Fibroblast of lung (primary cell): ENCODE results near the gene PLEKHG1. TPM values are rescaled to one million over a fixed set of nuclear protein-coding genes. Genes with fewer than 3 reads are reported as not detected.
A peak's percentile ranks its signal among the peaks of the same experiment; 100 is the strongest.

Experiments used
- DNase-seq, 2 donors: peaks; one replicate each; pipeline versions ENCODE4 v3.0.0 to v3.0.0-alpha.2; 2010; ENCODE audit warnings: low read depth in 2 of 2
- H2AFZ ChIP-seq: 2 replicates; pipeline ENCODE4 v1.5.1; 2012; ENCODE audit warnings: low read length, control low read depth, inconsistent platforms
- H3K27ac ChIP-seq: 2 replicates; pipeline ENCODE4 v1.5.1; 2011; ENCODE audit warnings: low read length, control low read depth; ENCODE audit not compliant: insufficient read depth
- H3K27me3 ChIP-seq: 2 replicates; pipeline ENCODE4 v1.5.1; 2011; ENCODE audit warnings: mild to moderate bottlenecking, low read length; ENCODE audit not compliant: control insufficient read depth, insufficient read depth
- H3K36me3 ChIP-seq: 2 replicates; pipeline ENCODE4 v1.5.1; 2011; ENCODE audit warnings: low read length; ENCODE audit not compliant: control insufficient read depth, insufficient read depth
- H3K4me1 ChIP-seq: 2 replicates; pipeline ENCODE4 v1.5.1; 2011; ENCODE audit warnings: low read length; ENCODE audit not compliant: control insufficient read depth, insufficient read depth; ENCODE audit errors: extremely low read depth
- H3K4me2 ChIP-seq: 2 replicates; pipeline ENCODE4 v1.5.1; 2011; ENCODE audit warnings: low read length, control low read depth; ENCODE audit not compliant: insufficient read depth; ENCODE audit errors: extremely low read depth
- H3K4me3 ChIP-seq, 4 experiments: fragments of 200-600 bp in 1 of 4; sonication (generic) in 1 of 4; replicated peaks in 1 of 4; 2 replicates each; pipeline ENCODE4 v1.5.1; 2011 to 2016; ENCODE audit warnings: low read length in 4 of 4, low read depth in 3 of 4, mild to moderate bottlenecking in 3 of 4, control low read depth in 2 of 4, inconsistent platforms in 1 of 4, mixed read lengths in 1 of 4; ENCODE audit not compliant: insufficient read depth in 1 of 4; ENCODE audit errors: control extremely low read depth in 1 of 4
- H3K79me2 ChIP-seq: 2 replicates; pipeline ENCODE4 v1.5.1; 2012; ENCODE audit warnings: mild to moderate bottlenecking, low read length, inconsistent platforms; ENCODE audit not compliant: control insufficient read depth, insufficient read depth
- H3K9ac ChIP-seq: 2 replicates; pipeline ENCODE4 v1.5.1; 2011; ENCODE audit warnings: mild to moderate bottlenecking, low read length, control low read depth; ENCODE audit not compliant: insufficient read depth
- H3K9me3 ChIP-seq: 2 replicates; pipeline ENCODE4 v1.5.1; 2012; ENCODE audit warnings: low read depth, low read length; ENCODE audit not compliant: control insufficient read depth, insufficient read depth
- H4K20me1 ChIP-seq: 2 replicates; pipeline ENCODE4 v1.5.1; 2011; ENCODE audit warnings: low read length; ENCODE audit not compliant: control insufficient read depth, insufficient read depth; ENCODE audit errors: extremely low read depth
- CTCF ChIP-seq, 2 donors: IDR thresholded peaks in 1 of 2; conservative IDR thresholded peaks in 1 of 2; 1 replicate in 1 of 2; 2 replicates in 1 of 2; pipeline ENCODE4 v1.5.1; 2011 to 2012; ENCODE audit warnings: low read length in 2 of 2, control low read depth in 1 of 2, inconsistent platforms in 1 of 2, low read depth in 1 of 2, mild to moderate bottlenecking in 1 of 2
- EZH2 ChIP-seq: IDR thresholded peaks from 2 replicates; pipeline ENCODE4 v1.5.1; 2012; ENCODE audit warnings: low read length, control low read depth, mild to moderate bottlenecking; ENCODE audit errors: missing control alignments
- polyA plus RNA-seq, 2 donors: library from polyadenylated mRNA; depleted of rRNA in 1 of 2; stranded (reverse) in 1 of 2; unstranded in 1 of 2; fragments of >200 nt; gene quantifications; 2 replicates each; pipeline ENCODE4 v1.2.1, GENCODE V29; 2011 to 2012; ENCODE audit warnings: missing spikeins in 1 of 2
- total RNA-seq: library from RNA; depleted of rRNA; stranded (reverse); fragments of >200 nt; gene quantifications from 2 replicates; pipeline ENCODE4 v1.2.1, GENCODE V29; 2014

The PLEKHG1 gene
- total and polyA plus RNA-seq, 2 donors (not counting 1 experiment from before 2014, with no cell fraction given) = 0.30 to 12.7 TPM

- Histone ChIP-seq H3K4me1 (no peaks in the 10 kb centered on the region), H3K4me2 (no peak overlapping the region)
Measured at GRCh38 chr6:150568560-150568959, 31.1 kb upstream of the PLEKHG1 start.

GRCh38 chr6:150569161-150569560 lies 30.5 kb upstream of the PLEKHG1 start:
- Histone ChIP-seq H3K4me2 (no peak overlapping the region), H3K79me2 (no peaks in the 10 kb centered on the region)
- TF ChIP-seq CTCF (conservative IDR thresholded peaks at IDR 0.05 in 1 of 2, IDR thresholded peaks at IDR 0.05 in 1 of 2; ENCODE audit: low read depth in 1 of 2, low read length in 2 of 2) (no peak), EZH2 (no peak)

More at GRCh38 chr6:150568560-150568959, 31.1 kb upstream of the PLEKHG1 start:
- no peak overlapping the region for H2AFZ ChIP-seq
- H3K4me3 ChIP-seq = no peak overlapping the region
- H3K9ac ChIP-seq = no peak overlapping the region
- no peaks in the 10 kb centered on the region for H4K20me1 ChIP-seq
- H3K9me3 ChIP-seq = no peaks in the 10 kb centered on the region
- DNase-seq = no peak
- H3K79me2 ChIP-seq = no peaks in the 10 kb centered on the region
- no peaks in the 10 kb centered on the region for H3K36me3 ChIP-seq
- TF ChIP-seq EZH2 (no peak), CTCF (conservative IDR thresholded peaks at IDR 0.05 in 1 of 2, IDR thresholded peaks at IDR 0.05 in 1 of 2; ENCODE audit: low read depth in 1 of 2, low read length in 2 of 2) (no peak)
- H3K27me3 ChIP-seq = no peaks in the 10 kb centered on the region
- H3K27ac ChIP-seq = no peak overlapping the region

DNA sequence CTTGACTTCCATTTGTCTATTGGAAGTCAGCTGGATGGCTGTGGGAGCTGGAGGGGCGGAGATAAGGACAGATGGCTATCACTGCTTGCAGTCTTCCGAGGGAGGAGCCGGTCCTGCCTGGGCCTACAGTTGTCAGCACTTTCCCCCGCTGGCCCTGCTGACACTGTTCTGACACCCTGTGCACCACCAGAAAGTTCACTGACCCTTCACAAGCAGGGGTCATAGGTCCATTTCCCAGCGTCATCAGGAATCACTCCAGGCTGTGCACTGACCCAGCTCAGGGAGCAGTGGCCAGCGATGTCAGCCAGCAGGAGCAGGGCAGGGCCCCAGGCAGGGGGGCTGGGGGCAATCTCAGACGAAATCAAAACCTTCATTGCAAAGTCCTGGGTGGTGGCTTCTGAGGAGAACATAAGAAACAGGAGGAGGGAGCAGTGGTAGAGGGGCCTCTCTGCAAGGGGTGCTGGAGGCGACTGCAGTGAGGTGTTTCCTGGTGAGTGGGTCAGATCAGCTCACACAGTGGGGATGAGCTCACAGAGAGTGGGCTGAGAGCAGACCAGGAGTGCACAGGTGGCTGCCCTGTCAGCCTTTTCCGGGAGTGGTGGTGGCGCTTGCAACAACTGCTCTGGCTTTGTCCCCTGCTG lies 26.5 kb upstream of the PLEKHG1 start:
- TF ChIP-seq CTCF (conservative IDR thresholded peaks at IDR 0.05 in 1 of 2, IDR thresholded peaks at IDR 0.05 in 1 of 2; ENCODE audit: low read depth in 1 of 2, low read length in 2 of 2) (no peak), EZH2 (no peak)
- H2AFZ ChIP-seq = no peak overlapping the region
- no peak overlapping the region for H3K4me3 ChIP-seq
- H3K79me2 ChIP-seq = no peaks in the 10 kb centered on the region
- peak in 1 of 2 donors; percentile 24 for DNase-seq
- H3K4me1 ChIP-seq = no peaks in the 10 kb centered on the region
- no peaks in the 10 kb centered on the region for H4K20me1 ChIP-seq
- H3K9me3 ChIP-seq = no peaks in the 10 kb centered on the region
- no peak overlapping the region for H3K9ac ChIP-seq
- H3K27me3 ChIP-seq = no peaks in the 10 kb centered on the region
- H3K27ac ChIP-seq = no peak overlapping the region
- no peaks in the 10 kb centered on the region for H3K36me3 ChIP-seq
- no peak overlapping the region for H3K4me2 ChIP-seq

More at GRCh38 chr6:150569161-150569560, 30.5 kb upstream of the PLEKHG1 start:
- Histone ChIP-seq H3K9me3 (no peaks in the 10 kb centered on the region), H3K4me1 (no peaks in the 10 kb centered on the region), H4K20me1 (no peaks in the 10 kb centered on the region), H3K9ac (no peak overlapping the region), H3K27ac (no peak overlapping the region), H3K27me3 (no peaks in the 10 kb centered on the region), H3K36me3 (no peaks in the 10 kb centered on the region), H2AFZ (no peak overlapping the region), H3K4me3 (no peak overlapping the region)
- no peak for DNase-seq
